ENCODE results near the gene WDR70.

The WDR70 gene

DNA sequence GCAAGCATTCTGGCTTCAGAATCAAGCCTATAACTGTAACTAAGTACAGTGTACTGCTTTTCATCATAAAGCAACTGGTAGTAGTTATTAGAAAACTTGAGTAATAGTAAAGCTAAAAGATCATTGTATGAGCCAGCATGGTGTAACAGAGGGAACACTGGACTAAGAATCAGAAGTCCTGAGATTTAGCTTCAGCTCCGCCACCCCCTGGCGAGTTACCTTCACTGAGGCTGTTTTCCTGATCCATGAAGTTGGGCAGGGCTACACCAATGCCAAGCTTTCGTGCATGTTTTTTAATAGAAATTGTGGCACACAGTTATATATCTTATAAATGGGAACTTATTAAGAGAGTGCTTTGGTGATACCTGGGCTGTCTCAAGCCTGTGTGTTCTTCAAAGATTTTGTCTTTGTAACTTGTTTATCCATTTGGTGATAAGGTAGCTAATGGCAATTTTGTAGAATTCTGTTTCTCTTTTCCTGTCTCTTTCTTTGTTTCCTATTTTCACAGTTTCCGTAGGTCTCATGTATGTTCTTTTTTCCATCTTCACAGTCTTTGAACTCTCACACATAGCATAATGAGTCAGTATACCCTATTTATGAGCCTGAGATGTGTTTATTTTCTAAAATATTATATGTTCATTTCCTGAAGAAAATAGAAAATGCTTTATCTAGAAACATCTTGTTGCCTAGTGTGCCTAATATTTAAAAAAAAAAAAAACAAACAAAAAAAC is 358.4 kb downstream of the WDR70 start:
- no peak overlapping the region for H3K9ac ChIP-seq (ENCODE audit: low read length)
- H3K27ac ChIP-seq (ENCODE audit: low read depth, low read length), result no peak overlapping the region
- no peaks in the 10 kb centered on the region for H3K4me1 ChIP-seq (ENCODE audit: control insufficient read depth, insufficient read depth, low read length)

DNA sequence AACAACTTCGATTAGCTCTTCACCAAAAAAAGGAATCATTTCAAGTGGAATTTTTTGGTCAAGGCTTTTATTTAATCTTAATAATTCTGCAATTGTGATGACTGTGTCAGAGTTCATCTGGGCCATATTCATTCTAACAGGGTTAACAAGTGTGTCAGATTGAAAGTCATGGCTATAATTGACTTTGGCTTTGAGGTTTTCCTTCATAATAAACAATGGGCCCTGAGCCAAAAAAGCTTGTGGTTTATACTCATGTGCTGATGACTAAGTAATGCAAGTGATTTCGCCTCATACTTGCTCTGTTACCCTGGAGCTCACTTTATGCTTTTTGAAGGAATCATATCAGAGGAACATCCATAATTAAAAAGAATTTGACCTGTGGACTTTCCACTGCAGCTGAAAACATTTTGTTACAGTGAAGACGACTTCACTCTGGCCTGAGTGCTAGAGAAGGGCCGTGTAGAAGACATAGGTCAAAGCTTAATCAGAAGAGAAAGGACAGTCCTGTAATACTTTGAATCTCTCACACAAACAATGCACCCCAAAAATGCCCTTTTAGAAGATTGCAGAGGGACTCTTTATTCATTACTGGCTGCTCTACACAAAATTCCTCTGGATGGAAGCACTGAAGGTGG is 359.1 kb downstream of the WDR70 start:
- Histone ChIP-seq H3K27ac (ENCODE audit: low read depth, low read length) (no peak overlapping the region), H3K27me3 (ENCODE audit: control insufficient read depth, insufficient read depth, low read length) (no peaks in the 10 kb centered on the region), H3K9me3 (ENCODE audit: control insufficient read depth, insufficient read depth, low read depth, low read length) (no peaks in the 10 kb centered on the region), H3K4me3 (ENCODE audit: low read depth, low read length) (no peak overlapping the region), H3K36me3 (ENCODE audit: control insufficient read depth, insufficient read depth, low read length) (peaks cover 2% of the 10 kb centered on the region; the same call in 1 of the 2 replicates), H3K9ac (ENCODE audit: low read length) (no peak overlapping the region), H3K4me1 (ENCODE audit: control insufficient read depth, insufficient read depth, low read length) (no peaks in the 10 kb centered on the region)

More for the DNA sequence above, 358.4 kb downstream of the WDR70 start:
- H3K36me3 ChIP-seq (ENCODE audit: control insufficient read depth, insufficient read depth, low read length), result no peaks in the 10 kb centered on the region
- H3K27me3 ChIP-seq (ENCODE audit: control insufficient read depth, insufficient read depth, low read length), result no peaks in the 10 kb centered on the region
- H3K4me3 ChIP-seq (ENCODE audit: low read depth, low read length), result no peak overlapping the region
- H3K9me3 ChIP-seq (ENCODE audit: control insufficient read depth, insufficient read depth, low read depth, low read length), result no peaks in the 10 kb centered on the region

DNA sequence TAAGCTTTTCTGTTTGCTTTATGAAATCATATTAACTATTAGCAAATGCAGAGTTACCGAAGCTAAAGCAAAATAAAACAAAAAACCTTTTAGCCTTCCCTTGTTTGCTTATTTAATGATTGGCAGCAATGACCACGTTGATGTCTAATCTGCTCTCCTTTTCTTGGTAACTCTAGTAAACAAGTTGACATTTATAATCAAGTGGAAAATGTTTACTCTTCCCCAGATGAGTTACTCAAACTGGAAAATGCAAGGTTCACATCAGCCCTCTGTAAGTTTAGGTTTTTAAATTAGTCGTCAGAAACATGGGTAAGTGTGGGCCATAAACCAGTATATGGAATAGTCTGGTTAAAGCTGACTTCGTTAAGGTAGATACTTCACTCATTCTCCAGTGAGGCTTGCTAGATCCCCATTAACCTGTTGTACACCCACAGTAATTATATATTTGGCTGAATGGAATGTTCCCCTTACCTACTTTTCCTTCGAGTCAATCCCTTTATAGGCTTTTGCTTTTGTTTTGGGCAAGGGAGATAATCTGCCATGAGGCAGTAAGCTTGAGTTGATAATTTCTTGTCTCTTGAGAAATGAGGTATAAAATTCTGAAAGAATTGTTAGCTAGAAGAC is 359.9 kb downstream of the WDR70 start:
- H3K27ac ChIP-seq (ENCODE audit: low read depth, low read length), result no peak overlapping the region
- H3K36me3 ChIP-seq (ENCODE audit: control insufficient read depth, insufficient read depth, low read length), result peaks cover 2% of the 10 kb centered on the region; the same call in 1 of the 2 replicates
- no peak overlapping the region for H3K4me3 ChIP-seq (ENCODE audit: low read depth, low read length)
- no peaks in the 10 kb centered on the region for H3K27me3 ChIP-seq (ENCODE audit: control insufficient read depth, insufficient read depth, low read length)
- H3K9me3 ChIP-seq (ENCODE audit: control insufficient read depth, insufficient read depth, low read depth, low read length), result no peaks in the 10 kb centered on the region
- H3K9ac ChIP-seq (ENCODE audit: low read length), result no peak overlapping the region
- no peaks in the 10 kb centered on the region for H3K4me1 ChIP-seq (ENCODE audit: control insufficient read depth, insufficient read depth, low read length)

DNA sequence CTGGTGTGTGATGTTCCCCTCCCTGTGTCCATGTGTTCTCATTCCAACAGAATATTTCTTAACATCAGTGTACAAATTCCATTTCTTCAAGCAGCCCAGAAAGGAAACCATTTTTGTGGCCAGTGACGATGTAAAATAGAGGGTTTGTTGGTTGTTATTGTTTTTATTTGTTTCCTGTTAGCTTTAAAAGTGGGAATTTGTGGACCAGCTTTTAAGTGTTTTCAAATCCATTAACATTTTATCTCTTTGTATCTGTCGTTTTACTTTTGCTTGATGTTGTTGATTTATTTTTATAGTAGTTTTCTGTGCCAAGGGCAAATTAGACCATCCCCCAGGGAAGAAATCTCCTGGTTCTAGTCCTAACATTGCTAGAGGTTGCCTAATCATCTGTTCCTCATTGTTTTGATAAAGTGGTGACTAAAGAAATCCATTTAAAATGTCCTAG is 360.7 kb downstream of the WDR70 start:
- H3K9me3 ChIP-seq (ENCODE audit: control insufficient read depth, insufficient read depth, low read depth, low read length), result no peaks in the 10 kb centered on the region
- H3K36me3 ChIP-seq (ENCODE audit: control insufficient read depth, insufficient read depth, low read length), result peaks cover 2% of the 10 kb centered on the region; the same call in 1 of the 2 replicates
- no peak overlapping the region for H3K9ac ChIP-seq (ENCODE audit: low read length)
- H3K27me3 ChIP-seq (ENCODE audit: control insufficient read depth, insufficient read depth, low read length), result no peaks in the 10 kb centered on the region
- H3K27ac ChIP-seq (ENCODE audit: low read depth, low read length), result no peak overlapping the region
- H3K4me1 ChIP-seq (ENCODE audit: control insufficient read depth, insufficient read depth, low read length), result no peaks in the 10 kb centered on the region
- no peak overlapping the region for H3K4me3 ChIP-seq (ENCODE audit: low read depth, low read length)

DNA sequence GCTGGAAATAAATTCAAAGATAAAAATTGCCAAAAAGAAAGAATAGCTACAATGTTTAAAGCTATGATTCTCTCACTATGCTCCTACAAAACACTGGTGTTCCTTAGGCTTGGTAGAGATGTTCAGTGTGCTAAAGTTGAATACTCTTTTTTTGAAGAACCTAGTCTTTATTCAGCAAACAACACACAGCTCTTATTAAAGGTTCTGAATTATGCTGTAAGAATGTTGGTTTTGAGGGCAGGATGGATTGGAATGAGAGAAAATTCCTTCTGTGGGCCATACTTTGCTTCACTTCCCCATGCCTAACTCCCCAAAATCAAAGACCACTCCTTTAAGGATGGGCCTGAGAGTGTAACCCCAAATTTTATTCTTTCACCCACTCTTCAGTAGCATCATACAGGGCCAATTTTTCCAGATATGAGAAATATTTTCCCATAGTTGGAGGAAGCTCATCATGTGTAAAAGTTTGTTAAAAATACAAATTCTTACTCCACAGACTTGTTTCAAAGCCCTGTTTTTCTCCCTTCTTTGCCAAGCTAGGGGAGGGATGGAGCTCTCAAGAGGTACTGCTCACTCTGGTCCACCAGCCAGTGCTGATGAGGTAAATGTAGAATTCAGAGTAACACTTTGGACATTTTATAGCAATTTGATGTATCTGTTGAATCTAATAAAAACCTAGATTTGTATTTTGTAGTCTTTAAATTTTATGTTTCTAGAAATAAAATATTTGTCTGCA is 361.4 kb downstream of the WDR70 start:
- no peak overlapping the region for H3K4me3 ChIP-seq (ENCODE audit: low read depth, low read length)
- H3K4me1 ChIP-seq (ENCODE audit: control insufficient read depth, insufficient read depth, low read length), result no peaks in the 10 kb centered on the region
- H3K27me3 ChIP-seq (ENCODE audit: control insufficient read depth, insufficient read depth, low read length), result no peaks in the 10 kb centered on the region
- no peaks in the 10 kb centered on the region for H3K9me3 ChIP-seq (ENCODE audit: control insufficient read depth, insufficient read depth, low read depth, low read length)
- H3K36me3 ChIP-seq (ENCODE audit: control insufficient read depth, insufficient read depth, low read length), result peaks cover 2% of the 10 kb centered on the region; the same call in 1 of the 2 replicates
- H3K27ac ChIP-seq (ENCODE audit: low read depth, low read length), result no peak overlapping the region
- H3K9ac ChIP-seq (ENCODE audit: low read length), result no peak overlapping the region

DNA sequence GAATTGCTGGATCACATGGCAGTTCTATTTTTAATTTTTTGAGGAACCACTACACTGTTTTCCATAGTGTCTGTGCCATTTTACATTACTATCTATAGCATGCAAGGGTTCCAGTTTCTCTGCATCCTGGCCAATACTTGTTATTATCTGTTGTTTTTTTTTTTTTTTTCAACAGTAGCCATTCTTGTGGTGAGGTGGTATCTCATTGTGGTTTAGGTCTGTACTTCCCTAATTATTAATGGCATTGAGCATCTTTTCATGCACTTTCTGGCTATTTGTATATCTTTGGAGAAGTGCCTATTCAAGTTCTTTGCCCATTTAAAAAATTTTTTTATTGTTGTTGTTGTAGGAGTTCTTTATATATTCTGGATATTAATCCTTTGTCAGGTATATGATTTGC is 363.0 kb downstream of the WDR70 start:
- Histone ChIP-seq H3K9ac (ENCODE audit: low read length) (no peak overlapping the region), H3K4me3 (ENCODE audit: low read depth, low read length) (no peak overlapping the region), H3K36me3 (ENCODE audit: control insufficient read depth, insufficient read depth, low read length) (peaks cover 2% of the 10 kb centered on the region; the same call in 1 of the 2 replicates), H3K4me1 (ENCODE audit: control insufficient read depth, insufficient read depth, low read length) (no peaks in the 10 kb centered on the region), H3K27me3 (ENCODE audit: control insufficient read depth, insufficient read depth, low read length) (no peaks in the 10 kb centered on the region), H3K9me3 (ENCODE audit: control insufficient read depth, insufficient read depth, low read depth, low read length) (no peaks in the 10 kb centered on the region), H3K27ac (ENCODE audit: low read depth, low read length) (no peak overlapping the region)

DNA sequence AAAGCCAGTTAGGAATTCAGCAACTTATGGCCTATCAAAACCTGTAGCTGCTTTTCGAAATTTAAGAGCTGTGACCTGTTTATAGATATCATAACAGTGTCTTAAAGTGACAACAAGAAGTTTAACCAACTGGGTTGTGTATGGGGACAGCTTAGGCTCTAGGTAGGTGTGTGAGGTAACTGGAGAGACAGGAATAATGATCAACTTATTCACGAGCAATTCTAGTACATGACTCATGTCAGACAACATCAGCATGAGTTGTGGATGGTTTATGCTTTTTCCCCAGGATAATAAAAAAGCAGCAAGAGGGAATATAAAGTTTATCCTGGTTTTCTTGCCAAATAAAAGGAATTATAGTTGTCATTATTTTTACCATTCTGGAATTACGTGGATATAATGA is 372.1 kb downstream of the WDR70 start:
- H3K9ac ChIP-seq (ENCODE audit: low read length), result no peak overlapping the region
- H3K4me1 ChIP-seq (ENCODE audit: control insufficient read depth, insufficient read depth, low read length), result no peaks in the 10 kb centered on the region
- H3K4me3 ChIP-seq (ENCODE audit: low read depth, low read length), result no peak overlapping the region
- no peaks in the 10 kb centered on the region for H3K27me3 ChIP-seq (ENCODE audit: control insufficient read depth, insufficient read depth, low read length)
- H3K27ac ChIP-seq (ENCODE audit: low read depth, low read length), result no peak overlapping the region
- H3K36me3 ChIP-seq (ENCODE audit: control insufficient read depth, insufficient read depth, low read length), result no peaks in the 10 kb centered on the region
- H3K9me3 ChIP-seq (ENCODE audit: control insufficient read depth, insufficient read depth, low read depth, low read length), result no peaks in the 10 kb centered on the region

DNA sequence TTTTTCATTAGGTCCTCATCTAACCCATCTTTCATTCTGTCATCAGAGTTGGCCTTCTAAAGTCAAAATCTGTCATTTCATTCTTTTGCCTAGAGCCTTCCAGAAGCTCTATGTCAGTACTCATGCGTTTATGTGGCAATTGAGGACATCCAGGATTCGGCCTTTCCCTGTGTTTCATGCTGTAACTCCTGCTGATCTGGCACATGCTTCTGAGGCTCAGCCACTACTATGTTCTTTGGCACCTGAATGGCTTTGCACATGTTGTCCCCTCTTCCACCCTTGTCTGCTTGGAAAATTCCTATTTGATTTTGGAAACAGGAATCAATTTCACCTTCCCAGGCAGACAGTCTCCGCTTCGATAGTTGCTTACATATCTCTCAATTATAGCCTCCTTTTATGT is 375.9 kb downstream of the WDR70 start:
- Histone ChIP-seq H3K36me3 (ENCODE audit: control insufficient read depth, insufficient read depth, low read length) (no peaks in the 10 kb centered on the region), H3K4me3 (ENCODE audit: low read depth, low read length) (no peak overlapping the region), H3K4me1 (ENCODE audit: control insufficient read depth, insufficient read depth, low read length) (no peaks in the 10 kb centered on the region)

DNA sequence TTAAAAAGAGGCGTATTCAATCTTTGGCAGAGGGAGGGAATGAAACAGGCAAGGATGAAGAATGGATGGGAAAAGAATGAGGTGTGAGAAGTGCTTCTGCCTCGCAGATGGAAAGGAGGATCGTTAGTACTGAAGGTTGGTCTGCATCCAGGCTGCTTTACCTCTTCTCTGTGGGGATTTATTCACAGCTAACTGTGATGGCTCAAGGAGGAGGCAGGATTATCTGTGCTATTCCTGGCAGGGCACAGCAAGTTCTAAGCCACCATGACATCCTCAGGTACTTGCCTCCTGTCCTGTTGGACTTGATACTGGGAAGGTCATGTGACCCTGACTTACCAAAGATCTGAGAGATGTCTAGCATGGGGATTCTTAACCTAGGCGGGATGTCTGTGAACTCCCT is 376.5 kb downstream of the WDR70 start:
- H3K4me1 ChIP-seq (ENCODE audit: control insufficient read depth, insufficient read depth, low read length), result no peaks in the 10 kb centered on the region
- no peak overlapping the region for H3K4me3 ChIP-seq (ENCODE audit: low read depth, low read length)
- no peak overlapping the region for H3K9ac ChIP-seq (ENCODE audit: low read length)
- H3K9me3 ChIP-seq (ENCODE audit: control insufficient read depth, insufficient read depth, low read depth, low read length), result no peaks in the 10 kb centered on the region
- no peak overlapping the region for H3K27ac ChIP-seq (ENCODE audit: low read depth, low read length)
- H3K36me3 ChIP-seq (ENCODE audit: control insufficient read depth, insufficient read depth, low read length), result no peaks in the 10 kb centered on the region
- H3K27me3 ChIP-seq (ENCODE audit: control insufficient read depth, insufficient read depth, low read length), result no peaks in the 10 kb centered on the region

More for the DNA sequence above, 375.9 kb downstream of the WDR70 start:
- Histone ChIP-seq H3K9me3 (ENCODE audit: control insufficient read depth, insufficient read depth, low read depth, low read length) (no peaks in the 10 kb centered on the region), H3K27ac (ENCODE audit: low read depth, low read length) (no peak overlapping the region), H3K27me3 (ENCODE audit: control insufficient read depth, insufficient read depth, low read length) (no peaks in the 10 kb centered on the region), H3K9ac (ENCODE audit: low read length) (no peak overlapping the region)

DNA sequence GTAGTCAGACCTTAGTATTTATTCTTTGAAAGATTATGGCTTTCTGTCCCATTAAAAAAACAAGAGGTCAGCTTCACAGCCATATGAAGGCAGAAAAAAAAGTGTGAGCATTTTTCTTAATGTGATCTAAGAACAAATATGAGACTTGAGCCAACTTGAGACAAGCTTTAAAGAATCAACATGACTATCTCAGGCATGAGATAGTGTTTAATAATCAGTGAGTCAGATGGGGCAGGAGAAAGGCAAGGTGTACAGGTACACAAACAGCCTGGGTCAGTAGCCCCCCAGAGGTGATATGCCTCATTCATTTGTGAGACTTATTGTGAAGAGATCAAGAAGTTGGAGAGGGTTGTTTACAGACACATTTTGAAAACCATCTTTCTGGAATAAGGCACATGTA is 377.1 kb downstream of the WDR70 start:
- no peak overlapping the region for H3K27ac ChIP-seq (ENCODE audit: low read depth, low read length)
- H3K27me3 ChIP-seq (ENCODE audit: control insufficient read depth, insufficient read depth, low read length), result no peaks in the 10 kb centered on the region
- H3K9me3 ChIP-seq (ENCODE audit: control insufficient read depth, insufficient read depth, low read depth, low read length), result no peaks in the 10 kb centered on the region
- H3K9ac ChIP-seq (ENCODE audit: low read length), result no peak overlapping the region
- no peak overlapping the region for H3K4me3 ChIP-seq (ENCODE audit: low read depth, low read length)
- H3K36me3 ChIP-seq (ENCODE audit: control insufficient read depth, insufficient read depth, low read length), result no peaks in the 10 kb centered on the region
- no peaks in the 10 kb centered on the region for H3K4me1 ChIP-seq (ENCODE audit: control insufficient read depth, insufficient read depth, low read length)
